Suppressor macrophage (primary cell): ENCODE measurements around the gene ZNF385C.

Experiments used
- DNase-seq, 4 experiments: peaks; one replicate each; pipeline ENCODE4 v3.0.0-alpha.2; 2020 to 2022

The ZNF385C gene

DNA sequence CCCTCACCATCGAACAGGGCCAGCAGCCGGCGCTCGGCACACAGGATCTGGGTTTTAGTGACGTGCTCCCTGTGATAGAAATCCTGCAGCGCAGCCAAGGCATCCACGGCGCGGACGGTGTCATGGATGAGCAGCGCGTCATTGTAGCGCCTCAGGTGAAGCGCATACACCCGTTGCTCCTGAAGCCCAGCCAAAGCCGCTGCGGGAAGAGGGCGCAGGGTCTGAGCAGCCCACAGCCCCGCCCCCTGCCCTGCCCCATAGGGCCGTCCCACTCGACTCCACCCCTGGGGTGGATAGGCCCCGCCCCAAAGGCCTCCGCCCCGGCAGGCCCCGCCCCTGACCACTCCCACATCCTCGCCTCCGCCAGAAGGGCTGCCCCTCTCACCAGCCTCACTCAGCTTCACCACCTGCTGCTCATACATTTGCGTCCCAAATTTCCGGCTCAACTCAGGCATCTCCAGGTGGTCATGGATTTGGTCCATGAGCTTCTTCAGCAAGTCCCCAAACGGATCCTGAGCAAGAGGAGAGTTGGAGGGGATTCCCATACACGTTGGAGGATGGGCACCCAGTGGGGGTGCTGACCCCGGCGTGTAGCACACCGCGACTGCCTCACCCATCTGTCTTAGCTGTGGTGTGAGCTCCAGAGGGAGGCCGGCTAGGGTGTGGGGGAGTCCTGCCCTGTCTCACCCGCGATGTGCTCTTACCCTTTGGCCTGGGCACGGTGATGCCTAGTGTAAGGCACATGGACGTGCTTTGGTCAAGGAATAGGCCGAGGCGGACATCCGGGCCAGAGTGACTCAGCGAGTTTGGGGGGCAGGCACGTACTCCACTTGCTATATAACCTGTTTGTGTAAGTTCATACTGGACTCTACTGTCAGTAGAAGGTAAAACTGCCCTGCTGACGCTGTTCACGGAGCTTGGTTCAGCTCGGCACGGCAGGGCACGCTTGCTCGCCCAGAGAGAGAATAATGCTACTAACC, 9.6 kb upstream of the ZNF385C start:
- peak; percentile 83 to 93 (median 87) for DNase-seq

DNA sequence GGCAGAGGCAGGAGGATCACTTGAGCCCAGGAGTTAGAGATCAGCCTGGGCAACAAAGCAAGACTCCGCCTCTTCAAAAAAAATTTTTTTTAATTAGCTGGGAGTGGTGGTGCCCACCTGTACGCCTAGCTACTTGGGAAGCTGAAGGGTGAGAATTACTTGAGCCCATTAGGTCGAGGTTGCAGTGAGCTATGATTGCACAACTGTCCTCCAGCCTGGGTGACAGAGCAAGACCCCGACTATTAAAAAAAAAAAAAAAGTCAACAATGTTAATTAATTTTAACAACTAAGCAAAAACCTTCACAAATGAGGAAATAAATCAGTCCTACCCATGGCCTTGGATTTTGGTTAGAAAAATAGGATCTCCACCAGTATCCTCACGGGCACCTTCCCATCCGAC, 8.9 kb upstream of the ZNF385C start:
- DNase-seq = no peak

DNA sequence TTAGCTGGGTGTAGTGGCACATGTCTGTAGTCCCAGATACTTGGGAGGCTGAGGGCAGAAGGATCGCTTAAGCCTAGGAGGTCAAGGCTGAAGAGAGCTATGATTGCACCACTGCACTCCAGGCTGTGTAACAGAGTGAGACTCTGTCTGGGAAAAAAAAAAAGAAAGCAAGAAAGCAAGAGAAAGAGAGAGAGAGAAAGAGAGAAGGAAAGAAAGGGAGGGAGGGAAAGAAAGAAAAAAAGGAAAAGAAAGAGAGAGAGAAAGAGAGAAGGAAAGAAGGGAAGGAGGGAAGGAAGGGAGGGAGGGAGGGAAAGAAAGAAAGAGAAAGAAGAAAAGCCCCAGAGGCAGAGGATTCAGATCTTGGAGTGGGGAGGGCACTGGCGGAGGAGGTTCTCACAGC, 7.7 kb upstream of the ZNF385C start:
- no peak for DNase-seq

DNA sequence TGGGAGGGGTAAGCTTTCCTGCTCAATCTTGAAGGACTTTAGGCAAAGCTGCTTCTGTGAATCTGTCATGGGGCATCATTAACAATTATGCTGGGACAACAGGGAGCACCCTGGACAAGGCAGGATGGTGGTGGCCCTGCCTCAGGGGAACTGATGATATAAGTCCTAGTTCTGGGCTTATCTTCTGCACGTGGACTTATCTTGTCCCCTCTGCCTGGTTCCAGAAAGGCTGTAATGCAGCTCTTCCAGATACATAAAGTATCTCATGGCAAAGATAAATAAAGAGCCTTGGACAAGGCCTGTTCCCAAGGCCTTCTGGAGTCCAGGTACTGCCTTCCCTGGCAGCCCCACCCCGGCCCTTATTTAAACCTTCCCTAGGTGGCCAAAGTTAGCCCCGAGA, 6.0 kb upstream of the ZNF385C start:
- DNase-seq = no peak

DNA sequence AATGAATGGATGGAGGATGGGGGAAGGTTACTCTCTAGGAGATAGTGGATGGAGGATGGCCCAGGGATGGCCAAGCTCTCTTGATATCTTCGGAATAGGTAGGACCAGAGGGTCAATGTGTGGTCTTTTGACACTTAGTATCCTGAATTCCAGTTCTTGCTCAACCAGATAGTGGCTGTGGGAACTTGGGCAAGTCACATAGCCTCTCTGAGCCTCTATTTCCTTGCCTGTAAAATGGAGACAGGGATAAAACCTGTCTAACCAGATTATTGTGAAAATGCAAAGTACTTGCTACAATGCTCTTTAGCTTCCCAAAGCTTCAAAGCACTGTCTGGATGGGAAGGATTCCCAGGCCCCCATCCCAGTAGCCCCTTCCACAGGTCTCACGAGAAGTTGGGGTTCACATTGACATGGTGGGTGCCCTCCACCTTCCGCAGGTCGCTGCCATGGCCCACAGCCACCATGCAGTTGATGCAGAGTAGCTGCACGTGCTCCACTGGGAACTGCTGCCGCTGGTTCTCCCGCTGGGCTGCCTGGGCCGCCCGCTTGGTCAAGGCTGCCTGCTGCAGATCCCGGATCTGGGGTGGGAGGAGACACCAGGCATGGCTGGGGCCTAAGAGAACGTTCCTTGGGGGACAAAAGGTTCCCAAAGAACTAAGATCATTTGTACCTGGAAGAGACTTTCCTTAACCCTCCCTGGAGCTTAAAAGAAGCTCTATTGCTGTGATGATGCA, 5.1 kb upstream of the ZNF385C start:
- DNase-seq = no peak

DNA sequence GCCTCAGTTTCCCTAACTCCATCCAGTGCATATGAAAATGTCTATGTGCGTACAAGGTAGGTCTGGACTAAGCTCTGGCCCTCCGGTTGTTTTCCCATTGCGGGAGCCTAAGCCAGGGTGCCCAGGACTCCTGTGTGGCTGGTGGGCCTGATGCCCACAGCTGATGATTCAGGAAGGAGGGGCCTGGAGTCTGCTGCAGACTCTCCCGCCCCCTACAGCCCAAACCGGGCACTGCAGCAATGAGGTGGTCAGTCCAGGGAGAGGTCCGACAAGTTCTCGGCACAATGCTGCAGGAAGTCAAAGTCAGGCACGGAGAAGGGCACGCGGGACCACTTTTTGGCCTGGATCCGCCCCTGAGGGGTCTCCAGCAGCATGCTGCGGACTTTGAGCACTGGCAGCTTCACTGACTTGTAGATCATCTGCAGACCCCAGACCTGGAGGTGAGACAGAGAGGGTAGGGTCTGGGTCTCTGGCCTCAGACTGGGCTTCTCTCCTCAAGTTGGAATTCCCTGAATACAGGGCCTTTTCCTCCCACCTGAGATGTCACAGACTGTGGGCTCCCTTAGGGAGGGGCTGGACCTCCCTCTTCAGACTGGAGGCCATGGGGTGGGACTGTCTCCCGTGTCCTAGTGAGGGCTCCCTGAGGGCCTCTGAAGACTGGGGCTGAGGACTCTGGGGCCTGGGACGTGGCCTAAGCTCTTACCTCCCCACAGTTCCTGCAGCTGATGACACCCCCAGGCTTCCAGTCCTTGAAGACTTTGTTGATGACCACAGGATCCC, 3.4 kb upstream of the ZNF385C start:
- DNase-seq = peak; percentile 79 to 91 (median 84)

DNA sequence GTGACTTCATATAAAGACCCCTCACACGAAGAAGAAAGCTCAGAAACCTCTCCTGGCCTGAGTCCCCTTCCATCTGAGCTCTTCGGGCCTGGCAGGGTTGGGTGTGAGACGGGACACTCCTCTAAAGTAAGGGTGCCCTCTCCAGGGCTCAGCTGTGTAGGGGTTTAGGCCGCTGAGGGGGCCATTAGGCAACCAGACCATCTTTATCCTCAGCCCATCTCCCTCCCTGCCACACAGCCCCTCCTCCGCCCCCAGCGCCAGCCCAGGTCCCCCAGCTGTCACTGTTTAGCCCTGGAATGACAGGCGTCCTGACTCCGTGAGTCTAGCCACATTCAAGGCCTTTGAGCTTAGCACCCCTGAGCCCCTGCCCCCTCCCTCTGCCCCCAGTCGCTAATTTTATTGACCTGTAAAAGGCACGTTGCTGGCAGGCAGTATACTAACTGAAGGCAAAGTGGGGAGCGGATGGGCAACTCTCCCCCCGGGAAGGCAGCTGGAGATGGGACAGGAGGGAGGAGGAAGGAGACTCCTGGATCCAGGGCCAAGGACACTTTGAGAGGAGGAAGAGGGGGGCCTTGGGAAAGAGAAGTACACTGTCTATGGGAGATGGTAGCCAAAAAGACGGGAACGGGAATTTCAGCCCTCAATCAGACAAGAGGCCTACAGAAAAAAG, 592 bp upstream of the ZNF385C start:
- no peak for DNase-seq

DNA sequence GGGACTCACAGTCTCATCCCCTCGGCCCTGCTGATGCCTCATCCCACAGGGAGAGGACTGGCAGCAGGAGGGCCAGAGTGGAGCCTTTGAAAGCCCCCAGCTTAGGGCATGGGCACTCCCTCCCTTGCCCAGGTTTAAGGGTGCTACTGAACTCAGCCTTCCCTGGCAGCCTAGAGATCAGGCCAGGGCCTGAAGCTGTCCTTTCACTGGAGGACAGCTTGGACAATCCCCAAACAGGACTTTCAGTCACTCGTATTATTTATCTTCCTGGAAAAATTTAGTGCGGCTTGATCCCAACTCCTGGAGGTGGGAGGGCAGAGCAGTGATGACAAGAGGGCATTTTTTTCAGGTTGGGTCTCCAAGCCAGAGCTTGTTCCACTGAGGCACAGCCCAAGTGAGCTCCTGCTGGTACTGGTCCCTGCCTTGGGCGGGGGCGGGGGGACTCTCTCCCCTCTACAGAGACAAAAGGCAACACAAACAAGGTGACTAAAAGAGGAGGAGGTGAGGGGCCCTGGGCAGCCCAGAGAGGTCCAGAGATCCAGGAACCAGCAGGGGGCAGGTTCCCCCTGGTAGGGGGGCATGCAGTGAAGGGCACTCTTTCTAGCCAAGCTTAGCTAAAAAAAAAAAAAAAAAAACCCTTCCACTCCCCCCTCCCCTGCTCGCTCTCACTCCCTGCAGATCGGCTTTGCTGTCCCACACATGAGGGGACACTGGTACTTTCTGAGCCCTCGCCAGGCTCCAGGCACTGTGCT, 1.7 kb downstream of the ZNF385C start:
- DNase-seq = no peak

DNA sequence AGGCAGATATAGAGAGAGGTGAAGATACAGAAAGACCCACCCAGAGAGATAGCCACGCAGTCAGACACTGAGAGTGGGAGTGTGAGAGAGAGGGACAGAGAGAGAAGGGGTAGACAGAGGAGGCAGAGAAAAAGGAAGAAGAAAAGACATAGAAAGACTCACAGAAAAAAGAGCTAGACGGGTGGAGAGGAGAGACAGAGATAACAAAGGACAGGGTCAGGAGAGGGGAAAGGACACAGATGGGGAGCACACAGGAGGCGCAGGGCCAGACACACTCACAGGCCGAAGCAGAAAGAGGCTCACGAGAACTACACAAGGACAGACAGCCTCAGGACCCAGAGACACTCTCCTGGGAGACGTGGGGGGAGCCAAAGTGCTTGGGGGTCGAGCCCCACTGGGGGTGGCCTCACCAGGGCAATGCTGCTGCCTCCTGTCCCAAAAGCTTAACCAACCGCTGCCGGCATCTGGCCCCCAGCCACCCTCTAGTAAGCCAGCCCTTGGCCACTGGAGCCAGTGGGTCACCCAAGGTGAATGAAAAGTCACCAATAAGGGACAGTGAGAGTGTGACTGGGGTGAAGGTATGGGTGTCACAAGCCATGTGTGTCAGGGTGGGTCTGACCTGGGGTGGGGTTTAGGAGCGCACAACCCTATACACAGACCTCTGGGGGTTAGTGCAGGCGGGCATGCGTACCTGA, 3.8 kb downstream of the ZNF385C start:
- DNase-seq = no peak

DNA sequence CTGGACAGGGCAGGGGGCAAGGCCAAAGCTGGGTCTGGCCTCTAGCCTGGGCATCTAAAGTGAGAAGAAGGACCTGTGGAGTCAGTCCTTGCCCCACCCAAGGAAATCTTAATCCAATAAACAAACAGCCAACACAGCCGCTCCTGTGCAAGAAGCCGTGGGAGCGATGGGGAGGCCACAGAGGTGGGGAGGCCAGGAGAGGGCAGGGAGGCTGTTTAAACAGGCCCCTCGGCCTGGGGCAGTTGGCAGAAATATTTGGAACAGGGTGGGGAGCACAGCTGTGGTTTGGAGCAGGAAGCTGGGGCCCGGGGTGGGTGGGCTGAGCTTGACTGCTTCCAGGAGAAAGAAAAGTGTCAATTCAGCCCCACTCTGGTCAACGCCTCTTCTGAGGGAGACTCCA, 5.3 kb downstream of the ZNF385C start:
- no peak for DNase-seq

DNA sequence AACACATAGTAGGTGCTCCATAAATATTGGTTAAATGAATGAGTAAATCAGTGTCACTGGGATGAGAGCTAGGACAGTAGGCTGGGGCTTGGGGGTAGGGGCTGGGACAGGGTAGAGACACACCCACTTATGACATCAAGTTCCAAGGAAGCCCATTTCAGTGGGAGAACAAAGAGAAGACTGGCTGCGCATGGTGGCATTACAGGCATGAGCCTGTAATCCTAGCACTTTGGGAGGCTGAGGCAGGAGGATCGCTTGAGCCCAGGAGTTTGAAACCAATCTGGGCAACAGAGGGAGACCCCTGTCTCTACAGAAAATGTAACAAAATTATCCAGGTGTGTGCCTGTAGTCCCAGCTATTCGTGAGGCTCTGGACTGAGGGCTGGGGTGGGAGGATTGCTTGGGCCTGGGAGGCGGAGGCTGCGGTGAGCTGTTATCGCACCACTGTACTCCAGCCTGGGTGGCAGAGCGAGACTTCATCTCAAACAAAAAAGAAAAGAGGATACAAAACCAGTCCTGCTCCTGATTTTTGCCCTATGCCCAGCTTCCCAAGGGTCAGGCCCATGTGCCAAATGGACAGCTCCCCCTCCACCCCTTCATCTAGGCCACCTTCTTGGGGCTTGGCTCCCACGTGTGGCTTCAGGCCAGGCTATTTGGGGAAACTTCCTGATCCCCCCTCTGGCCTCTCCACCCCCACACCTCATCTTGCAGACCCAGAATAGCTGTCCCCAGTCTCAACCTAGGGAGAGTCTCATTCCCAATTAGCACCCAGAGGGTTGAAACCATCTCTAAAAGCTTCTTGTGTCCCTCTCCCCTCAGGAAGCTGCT, 7.1 kb downstream of the ZNF385C start:
- no peak for DNase-seq

DNA sequence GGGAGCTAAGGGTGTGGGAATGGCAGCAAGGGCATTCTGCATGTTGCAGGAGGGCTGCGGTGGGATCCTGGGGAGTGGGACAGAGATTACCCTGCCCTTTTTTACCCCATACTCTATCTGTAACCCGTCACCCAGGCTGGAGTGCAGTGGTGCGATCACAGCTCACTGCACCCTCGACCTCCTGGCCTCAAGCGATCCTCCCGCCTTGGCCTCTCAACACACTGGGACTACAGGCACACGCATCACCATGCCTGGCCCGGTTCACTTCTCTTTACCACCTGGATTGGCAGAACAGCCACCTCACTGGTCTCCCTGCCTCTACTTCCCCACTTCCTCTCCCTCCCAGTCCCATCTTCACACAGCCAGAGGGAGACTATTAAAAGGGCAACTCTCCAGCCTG, 9.5 kb downstream of the ZNF385C start:
- DNase-seq = no peak

DNA sequence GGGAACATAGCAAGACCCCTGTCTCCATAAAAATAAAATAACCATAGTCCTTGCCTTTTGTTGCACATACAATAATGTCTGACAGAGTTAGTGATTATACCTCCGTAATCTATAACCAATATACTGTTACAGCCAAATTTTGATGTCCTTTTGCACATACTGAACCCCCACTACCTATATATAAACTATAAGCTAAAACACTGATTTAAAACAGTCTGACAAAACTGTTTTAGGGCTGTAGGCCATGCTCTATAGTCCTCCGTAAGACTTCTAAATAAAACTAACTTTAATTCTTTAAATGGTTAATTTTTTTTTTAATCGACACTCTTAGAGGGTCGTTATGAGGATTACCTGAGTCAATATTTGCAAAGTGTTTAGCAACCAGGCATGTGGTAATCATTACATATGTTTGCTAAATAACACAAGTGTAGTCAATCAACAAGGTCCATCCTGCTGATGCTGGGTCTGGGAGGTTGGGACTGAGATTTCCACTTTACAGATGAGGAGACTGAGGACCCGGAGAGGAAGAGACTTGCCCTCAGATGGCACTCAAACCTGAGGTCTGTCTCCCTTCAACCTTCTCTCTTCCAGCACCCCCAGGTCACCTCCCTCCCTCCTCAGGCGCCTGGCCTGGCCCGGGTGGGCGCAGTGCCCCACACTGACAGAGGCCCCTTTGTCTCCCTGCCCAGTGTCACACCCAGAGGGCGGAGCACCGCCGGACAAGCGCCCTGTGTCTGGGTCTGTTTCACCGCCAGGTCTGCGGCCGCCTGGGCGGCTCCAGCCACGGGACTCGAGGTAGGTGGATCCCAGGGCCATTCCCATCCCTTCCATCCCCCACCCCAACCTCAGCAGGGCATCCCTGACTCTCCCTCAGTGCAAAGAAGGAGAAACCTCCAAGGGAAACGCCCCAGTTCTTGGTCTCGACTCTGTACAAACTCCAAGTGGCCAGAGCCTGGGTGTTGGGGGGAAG, 10.3 kb downstream of the ZNF385C start:
- no peak for DNase-seq

DNA sequence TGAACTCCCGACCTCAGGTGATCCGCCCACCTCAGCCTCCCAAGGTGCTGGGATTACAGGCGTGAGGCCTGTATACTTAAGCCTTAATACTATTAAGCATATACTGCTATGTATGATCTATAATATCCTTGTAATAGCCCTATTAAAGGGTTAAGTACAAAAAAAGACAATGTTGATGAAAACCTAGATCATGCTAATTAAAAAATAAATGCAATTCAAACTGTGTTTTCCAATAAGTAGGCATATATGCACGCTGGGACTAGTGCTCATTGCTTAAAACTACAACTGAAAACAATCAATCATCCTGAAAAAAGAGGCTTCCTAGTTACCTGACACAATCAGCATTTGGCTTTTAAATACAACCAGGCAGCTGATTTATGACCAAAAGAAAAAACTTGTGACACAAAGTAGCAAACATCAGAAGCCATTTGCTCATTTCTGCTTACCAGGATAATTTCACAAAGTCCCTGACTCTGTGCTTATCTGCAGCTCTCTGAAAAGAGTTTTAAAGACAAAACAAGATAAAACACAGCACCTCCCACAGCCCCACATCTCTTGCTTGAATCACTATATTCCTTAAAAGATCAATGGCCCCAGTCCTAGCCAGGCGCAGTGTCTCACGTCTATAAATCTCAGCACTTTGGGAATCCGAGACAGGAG, 11.1 kb downstream of the ZNF385C start:
- no peak for DNase-seq

DNA sequence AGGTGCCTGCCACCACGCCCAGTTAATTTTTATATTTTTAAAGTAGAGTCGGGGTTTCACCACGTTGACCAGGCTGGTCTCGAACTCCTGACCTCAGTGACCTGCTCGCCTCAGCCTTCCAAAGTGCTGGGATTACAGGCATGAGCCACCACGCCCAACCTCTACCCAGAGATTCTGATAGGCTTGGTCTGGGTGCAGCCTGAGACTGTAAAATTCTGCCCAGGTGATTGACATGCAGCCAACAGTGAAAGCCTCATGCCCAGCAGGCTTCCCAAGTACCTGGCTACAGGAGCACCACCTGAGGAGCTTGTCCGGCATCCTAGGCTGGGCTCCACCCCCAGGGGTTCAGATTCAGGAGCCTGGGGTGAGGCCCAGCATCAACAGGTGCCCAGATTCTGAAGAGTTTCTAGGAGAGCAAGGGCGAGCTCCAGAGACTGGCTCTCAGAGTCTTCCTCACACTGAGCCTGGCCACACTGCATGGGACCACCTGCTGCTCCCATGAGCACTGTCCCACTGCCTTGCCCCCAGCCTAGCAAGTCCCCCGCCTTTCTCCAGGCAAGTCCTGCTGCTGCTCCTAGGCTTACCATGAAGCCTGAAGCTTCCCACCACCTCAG, 16.6 kb downstream of the ZNF385C start:
- DNase-seq = no peak

DNA sequence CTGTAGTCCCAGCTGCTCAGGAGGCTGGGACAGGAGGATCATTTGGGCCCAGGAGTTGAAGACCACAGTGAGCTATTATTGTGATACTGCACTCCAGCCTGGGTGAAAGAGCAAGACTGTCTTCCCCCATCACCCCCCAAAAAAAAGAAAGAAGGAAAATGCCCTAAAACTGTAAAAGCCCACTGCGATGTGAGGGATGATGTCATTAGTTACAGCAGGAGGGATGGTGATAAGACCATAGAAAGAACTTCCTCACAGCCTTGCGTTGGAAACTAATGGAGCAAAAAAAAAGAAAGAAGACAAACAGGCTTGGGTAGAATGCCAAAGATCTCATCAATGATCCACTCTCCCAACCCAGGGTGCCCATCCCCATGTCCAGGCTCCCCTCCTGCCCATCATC, 18.7 kb downstream of the ZNF385C start:
- no peak for DNase-seq

DNA sequence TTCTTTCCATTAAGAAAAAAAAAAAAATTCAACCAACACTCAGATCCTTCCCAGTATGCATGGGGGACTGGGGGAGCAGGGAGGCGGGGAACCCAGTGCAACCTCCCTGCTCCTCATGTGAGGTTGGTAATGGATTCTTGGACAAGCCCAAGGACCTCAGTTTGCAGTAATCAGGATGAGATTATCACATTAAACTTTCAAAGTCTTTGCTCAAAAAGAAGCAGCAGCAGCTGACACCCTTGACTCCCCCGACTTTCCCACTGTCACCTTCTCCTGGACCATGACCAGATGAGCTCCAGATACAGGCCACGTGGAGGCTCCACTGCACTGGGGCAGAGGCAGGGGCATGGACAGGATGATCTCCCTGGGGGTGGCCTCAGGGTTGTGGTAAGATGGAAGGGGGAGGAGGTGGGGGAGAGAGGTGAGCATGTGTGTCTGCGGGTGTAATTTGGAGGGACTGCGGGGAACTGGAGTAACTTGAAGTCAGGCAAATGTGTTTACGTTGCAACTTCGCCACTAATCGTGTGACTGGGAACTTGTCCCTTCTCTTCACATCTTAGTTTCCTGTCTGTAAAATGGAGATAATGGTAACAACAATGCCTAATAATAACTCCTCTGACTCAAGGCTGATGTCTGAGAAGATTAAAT, 19.8 kb downstream of the ZNF385C start:
- DNase-seq = no peak
